Neuronal stem cell (in vitro differentiated cells): Measurements from ENCODE around the gene PWP2.
"Not testable (repeated sequence)": the region's sequence is repeated elsewhere in the genome, so short reads cannot be mapped to it uniquely, and the experiment has no call there.

ENCODE experiments used
- DNase-seq: peaks from one replicate; pipeline ENCODE4 v3.0.0-alpha.2; 2013; ENCODE audit warnings: low spot score
- H2AFZ ChIP-seq: one replicate; pipeline ENCODE4 v1.6.1; 2013; ENCODE audit warnings: mild to moderate bottlenecking, low read length, inconsistent platforms
- H2AK5ac ChIP-seq: 2 replicates; pipeline ENCODE4 v1.6.1; 2013; ENCODE audit warnings: low read depth, mild to moderate bottlenecking, inconsistent platforms, low read length, moderate library complexity, mixed read lengths
- H2BK120ac ChIP-seq: 2 replicates; pipeline ENCODE4 v1.6.1; 2013; ENCODE audit warnings: low read depth, mild to moderate bottlenecking, inconsistent platforms, low read length, moderate library complexity, mixed read lengths
- H2BK12ac ChIP-seq: one replicate; pipeline ENCODE4 v1.6.1; 2013; ENCODE audit warnings: low read length, inconsistent platforms
- H2BK15ac ChIP-seq: 2 replicates; pipeline ENCODE4 v1.6.1; 2013; ENCODE audit warnings: mild to moderate bottlenecking, low read length, inconsistent platforms, mixed read lengths
- H2BK5ac ChIP-seq: one replicate; pipeline ENCODE4 v1.6.1; 2013; ENCODE audit warnings: inconsistent platforms, mild to moderate bottlenecking, low read length, moderate library complexity
- H3K14ac ChIP-seq: one replicate; pipeline ENCODE4 v1.6.1; 2013; ENCODE audit warnings: low read length, inconsistent platforms
- H3K18ac ChIP-seq: 2 replicates; pipeline ENCODE4 v1.6.1; 2013; ENCODE audit warnings: low read length, inconsistent platforms
- H3K23ac ChIP-seq: 2 replicates; pipeline ENCODE4 v1.6.1; 2013; ENCODE audit warnings: low read depth, mild to moderate bottlenecking, mixed read lengths, low read length, inconsistent platforms; ENCODE audit not compliant: poor library complexity
- H3K27ac ChIP-seq: replicated peaks from 3 replicates; pipeline ENCODE4 v1.5.1; 2013; ENCODE audit warnings: low read length, inconsistent platforms
- H3K27me3 ChIP-seq, 3 experiments: 2 replicates each; pipeline ENCODE4 v1.6.1; 2013; ENCODE audit warnings: low read length in 3 of 3, mild to moderate bottlenecking in 2 of 3, inconsistent platforms in 1 of 3, low read depth in 1 of 3, mixed read lengths in 1 of 3, moderate library complexity in 1 of 3; ENCODE audit not compliant: control insufficient read depth in 3 of 3, insufficient read depth in 3 of 3
- H3K36me3 ChIP-seq, 2 donors: replicated peaks in 1 of 2; 2 replicates each; pipeline ENCODE4 v1.6.1; 2013; ENCODE audit warnings: low read length in 2 of 2; ENCODE audit not compliant: control insufficient read depth in 2 of 2, insufficient read depth in 2 of 2
- H3K4ac ChIP-seq: 2 replicates; pipeline ENCODE4 v1.6.1; 2013; ENCODE audit warnings: inconsistent platforms, mild to moderate bottlenecking, low read length, moderate library complexity
- H3K4me1 ChIP-seq, 2 donors: 1 replicate in 1 of 2; 2 replicates in 1 of 2; pipeline ENCODE4 v1.6.1; 2013; ENCODE audit warnings: low read length in 2 of 2, low read depth in 1 of 2; ENCODE audit not compliant: control insufficient read depth in 2 of 2, insufficient read depth in 1 of 2
- H3K4me2 ChIP-seq: one replicate; pipeline ENCODE4 v1.6.1; 2013; ENCODE audit warnings: mild to moderate bottlenecking, low read length, inconsistent platforms; ENCODE audit not compliant: insufficient read depth, poor library complexity, severe bottlenecking
- H3K4me3 ChIP-seq, 2 donors: 2 replicates each; pipeline ENCODE4 v1.5.1; 2013; ENCODE audit warnings: low read length in 2 of 2, mild to moderate bottlenecking in 2 of 2, inconsistent platforms in 1 of 2, moderate library complexity in 1 of 2
- H3K79me1 ChIP-seq: one replicate; pipeline ENCODE4 v1.6.1; 2013; ENCODE audit warnings: low read depth, mild to moderate bottlenecking, inconsistent platforms, low read length, moderate library complexity
- H3K9ac ChIP-seq: one replicate; pipeline ENCODE4 v1.6.1; 2013; ENCODE audit warnings: mild to moderate bottlenecking, low read depth, low read length, inconsistent platforms; ENCODE audit not compliant: poor library complexity
- H3K9me3 ChIP-seq, 2 donors: replicated peaks in 1 of 2; 2 replicates each; pipeline versions ENCODE3 to v1.6.1; 2013; ENCODE audit warnings: low read length in 2 of 2, mild to moderate bottlenecking in 2 of 2, inconsistent platforms in 1 of 2, low read depth in 1 of 2, mixed read lengths in 1 of 2, moderate library complexity in 1 of 2; ENCODE audit not compliant: control insufficient read depth in 2 of 2, insufficient read depth in 1 of 2
- H4K8ac ChIP-seq: one replicate; pipeline ENCODE4 v1.6.1; 2013; ENCODE audit warnings: low read depth, mild to moderate bottlenecking, inconsistent platforms, low read length, moderate library complexity
- H4K91ac ChIP-seq: one replicate; pipeline ENCODE4 v1.6.1; 2013; ENCODE audit warnings: low read length, low read depth, mild to moderate bottlenecking, inconsistent platforms; ENCODE audit not compliant: poor library complexity
- WGBS, 2 donors: extraction: QIAGEN DNeasy Blood & Tissue Kit; methylation state at CpG; one replicate each; pipeline ENCODE4 v1.1.7; 2013; ENCODE audit warnings: missing lambda C conversion rate in 2 of 2, mixed read lengths in 1 of 2; ENCODE audit not compliant: insufficient read length in 2 of 2, insufficient replicate concordance in 1 of 2; ENCODE audit errors: extremely low coverage in 2 of 2; 5-methylcytosine and 5-hydroxymethylcytosine counted together

PWP2 gene

GRCh38 chr21:44145616-44146015 lies 38.4 kb downstream of the PWP2 start:
- H3K18ac ChIP-seq, H3K14ac ChIP-seq, H3K23ac ChIP-seq, H3K4me2 ChIP-seq, H3K4ac ChIP-seq, H2BK12ac ChIP-seq, DNase-seq, H3K4me3 ChIP-seq, H2AFZ ChIP-seq, H3K36me3 ChIP-seq, H2BK5ac ChIP-seq, H2BK120ac ChIP-seq, H3K9me3 ChIP-seq, H4K8ac ChIP-seq, H3K9ac ChIP-seq, H3K79me1 ChIP-seq, H4K91ac ChIP-seq, H3K27ac ChIP-seq, H3K4me1 ChIP-seq, H2BK15ac ChIP-seq, H3K27me3 ChIP-seq, H2AK5ac ChIP-seq: not testable (repeated sequence)
- WGBS, 2 donors, result no CpG with 5 or more reads among the region's 12 CpGs

GRCh38 chr21:44147108-44147507 lies 39.9 kb downstream of the PWP2 start:
- H3K4me3 ChIP-seq, H2AFZ ChIP-seq, H3K27ac ChIP-seq, H3K27me3 ChIP-seq, H3K18ac ChIP-seq, H3K4ac ChIP-seq, H3K14ac ChIP-seq, H4K8ac ChIP-seq, H3K9ac ChIP-seq, H2BK5ac ChIP-seq, H2BK15ac ChIP-seq, H4K91ac ChIP-seq, H2AK5ac ChIP-seq, H3K79me1 ChIP-seq, H3K4me1 ChIP-seq, H3K23ac ChIP-seq, H2BK120ac ChIP-seq, DNase-seq, H2BK12ac ChIP-seq, H3K36me3 ChIP-seq, H3K4me2 ChIP-seq, H3K9me3 ChIP-seq: not testable (repeated sequence)
- WGBS, 2 donors, result no CpG with 5 or more reads among the region's 8 CpGs

GRCh38 chr21:44150255-44150654 lies 43.1 kb downstream of the PWP2 start:
- H3K4me3 ChIP-seq, H4K8ac ChIP-seq, H2BK120ac ChIP-seq, H3K27me3 ChIP-seq, H3K18ac ChIP-seq, H3K4ac ChIP-seq, H3K9me3 ChIP-seq, H3K36me3 ChIP-seq, H3K4me1 ChIP-seq, H2BK12ac ChIP-seq, H2BK5ac ChIP-seq, DNase-seq, H3K14ac ChIP-seq, H2AFZ ChIP-seq, H4K91ac ChIP-seq, H3K79me1 ChIP-seq, H3K9ac ChIP-seq, H3K4me2 ChIP-seq, H3K23ac ChIP-seq, H2BK15ac ChIP-seq, H3K27ac ChIP-seq, H2AK5ac ChIP-seq: not testable (repeated sequence)
- WGBS, 2 donors, result no CpG with 5 or more reads among the region's 10 CpGs

- WGBS, 2 donors, result no CpG with 5 or more reads among the region's 21 CpGs
- H2AK5ac ChIP-seq, H2BK5ac ChIP-seq, H3K79me1 ChIP-seq, H2BK12ac ChIP-seq, H3K23ac ChIP-seq, H2BK15ac ChIP-seq, H2AFZ ChIP-seq, H3K9ac ChIP-seq, H3K4ac ChIP-seq, H4K8ac ChIP-seq, H3K4me3 ChIP-seq, H3K4me2 ChIP-seq, H3K14ac ChIP-seq, H3K36me3 ChIP-seq, H3K9me3 ChIP-seq, H3K18ac ChIP-seq, DNase-seq, H2BK120ac ChIP-seq, H3K27ac ChIP-seq, H3K4me1 ChIP-seq, H3K27me3 ChIP-seq, H4K91ac ChIP-seq: not testable (repeated sequence)
Measured at GRCh38 chr21:44153214-44153888, 46.2 kb downstream of the PWP2 start.
